Left kidney (tissue), 8 donors: ENCODE data around the gene ANTXRL. TPM values are rescaled to one million over a fixed set of nuclear protein-coding genes. Genes with fewer than 3 reads are reported as not detected.
"Not testable (repeated sequence)": the region's sequence is repeated elsewhere in the genome, so short reads cannot be mapped to it uniquely, and the experiment has no call there.

Experiments used
- DNase-seq: peaks from one replicate; pipeline ENCODE4 v3.0.0-alpha.2; 2013
- long read RNA-seq, 8 donors: transcript quantifications; one replicate each; lab custom pipeline, GENCODE V29; 2026
- polyA plus RNA-seq: library from polyadenylated mRNA; unstranded; fragments of 120-200 nt; gene quantifications from one replicate; pipeline ENCODE4 v1.2.1, GENCODE V29; 2013; ENCODE audit not compliant: insufficient read length

Gene ANTXRL
- not detected for polyA plus RNA-seq
- long read RNA-seq, donor 1: 0 reads
- long read RNA-seq, donor 2: 0 reads
- long read RNA-seq, donor 3: 0 reads
- long read RNA-seq, donor 4: 0 reads
- long read RNA-seq, donor 5: 0 reads
- long read RNA-seq, donor 6: 0 reads
- long read RNA-seq, donor 7: 0 reads
- long read RNA-seq, donor 8: 0 reads

DNA sequence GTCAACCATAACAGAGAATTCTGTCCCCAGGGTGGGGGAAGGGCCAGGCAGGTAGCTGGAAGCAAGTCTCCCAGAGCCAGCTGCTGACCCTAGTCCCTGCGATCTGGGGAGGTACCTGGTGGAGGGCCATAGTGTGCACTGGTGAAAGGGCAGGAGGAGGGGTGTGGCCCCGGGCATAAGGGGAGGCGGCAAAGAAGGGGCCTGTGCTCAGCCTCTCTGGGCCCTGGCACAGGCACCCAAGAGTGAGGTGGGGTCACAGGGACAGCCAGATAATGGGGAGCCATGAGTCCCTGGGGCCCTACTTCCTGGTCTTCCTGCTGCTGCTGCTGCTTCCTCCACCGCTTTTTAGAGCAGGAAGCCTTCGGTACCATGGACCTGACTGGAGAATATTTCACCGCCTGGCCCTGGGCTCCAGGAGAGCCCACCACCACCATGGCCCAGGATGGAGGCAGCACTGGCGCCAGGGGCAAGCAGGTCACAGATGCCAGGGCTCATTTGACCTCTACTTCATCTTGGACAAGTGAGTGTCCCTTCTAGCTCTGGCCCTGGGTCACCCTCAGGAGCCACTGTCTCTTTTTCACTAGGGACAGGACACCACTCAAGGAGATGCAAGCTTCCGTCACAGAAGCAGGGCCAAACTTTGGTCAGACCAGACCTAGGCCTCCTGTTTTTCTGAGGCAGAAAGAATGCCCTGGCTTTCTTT lies at the start of gene ANTXRL:
ANTXRL (plus strand) TSS at position 7 of the 703 bp plus-strand sequence; CDS start at position 273, 266 bp downstream.
- no peak for DNase-seq

DNA sequence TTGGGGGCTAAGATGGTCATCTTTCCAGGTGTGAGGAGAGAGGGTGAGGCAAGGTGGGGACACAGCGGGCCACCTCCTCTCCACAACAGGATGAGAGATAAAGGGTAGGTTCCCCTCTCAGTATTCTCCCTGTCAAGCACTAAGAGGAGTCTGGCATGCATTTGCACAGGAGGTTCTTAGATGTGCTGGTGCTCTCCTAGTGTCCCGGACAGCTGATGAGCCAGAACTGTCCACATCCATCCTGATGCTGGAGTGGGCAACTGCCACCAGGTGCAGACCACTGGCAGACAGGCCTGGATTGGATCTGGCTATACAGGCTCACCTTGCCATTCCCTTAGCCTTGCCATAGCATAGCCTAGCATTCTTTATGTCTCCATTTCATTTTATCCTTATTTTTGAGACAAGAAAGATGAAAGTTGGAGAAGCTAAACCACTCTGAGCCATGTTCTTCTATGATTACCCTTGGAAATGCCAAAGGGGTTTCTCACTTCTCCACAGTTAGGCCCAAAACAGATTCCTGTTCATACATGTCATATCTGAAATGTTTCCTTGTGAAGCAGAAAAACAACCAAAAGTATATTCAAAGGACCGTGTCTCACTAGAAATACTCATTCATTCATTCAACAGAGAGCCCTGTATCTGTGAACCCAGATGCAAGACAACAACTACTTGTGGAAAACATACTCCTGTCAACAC lies 48.8 kb upstream of the ANTXRL start:
- no peak for DNase-seq

DNA sequence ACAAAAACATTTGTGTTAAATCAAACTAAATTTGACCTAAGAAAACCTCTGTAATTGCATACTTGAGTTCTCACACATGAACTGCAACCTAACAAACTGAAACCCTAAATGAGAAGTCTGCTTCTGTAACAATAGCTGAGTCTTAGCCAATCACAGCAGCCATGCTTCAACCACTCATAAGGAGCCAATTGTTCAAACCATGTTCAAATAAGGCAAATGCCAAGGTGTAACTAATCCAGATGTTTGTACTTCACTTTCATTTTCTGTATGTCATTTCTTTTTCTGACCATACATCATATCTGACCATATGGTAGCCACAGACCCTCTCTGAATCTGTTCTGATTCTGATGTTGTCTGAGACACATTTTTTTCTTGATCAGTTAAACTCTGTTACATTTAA lies 47.5 kb upstream of the ANTXRL start:
- no peak for DNase-seq

DNA sequence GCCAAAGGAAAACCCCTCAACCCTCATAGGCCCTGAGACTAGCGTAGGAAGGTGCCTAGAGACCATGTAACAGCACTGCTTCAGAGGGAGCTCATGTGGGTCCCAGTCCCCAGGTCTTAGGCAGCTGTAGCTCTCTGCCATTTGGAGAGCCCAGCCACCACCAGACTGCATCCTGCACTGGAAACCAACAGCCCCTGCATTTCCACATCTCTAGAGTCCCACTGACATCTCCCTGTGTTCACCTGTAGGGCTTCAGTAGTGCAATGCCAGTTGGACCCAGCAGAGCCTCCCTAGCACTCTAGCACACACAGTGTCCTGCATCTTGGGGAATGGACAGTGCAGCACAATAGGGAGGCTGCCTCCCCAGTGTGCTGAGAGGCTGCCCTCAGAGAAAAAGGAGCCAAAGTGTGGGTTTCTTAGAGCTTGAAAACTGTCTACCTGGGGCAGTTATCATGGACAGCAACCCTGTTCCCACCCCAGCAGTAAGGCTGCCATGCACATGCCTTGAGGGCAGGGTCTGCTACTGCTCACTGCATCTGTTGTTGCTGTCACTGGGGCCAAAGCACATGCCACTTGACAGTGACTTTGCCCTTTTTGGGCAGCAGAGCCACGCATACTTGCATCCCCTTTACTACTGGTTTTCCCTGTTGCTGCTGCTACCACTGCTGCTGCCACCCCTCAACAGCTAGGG lies 46.7 kb upstream of the ANTXRL start:
- DNase-seq: no peak

DNA sequence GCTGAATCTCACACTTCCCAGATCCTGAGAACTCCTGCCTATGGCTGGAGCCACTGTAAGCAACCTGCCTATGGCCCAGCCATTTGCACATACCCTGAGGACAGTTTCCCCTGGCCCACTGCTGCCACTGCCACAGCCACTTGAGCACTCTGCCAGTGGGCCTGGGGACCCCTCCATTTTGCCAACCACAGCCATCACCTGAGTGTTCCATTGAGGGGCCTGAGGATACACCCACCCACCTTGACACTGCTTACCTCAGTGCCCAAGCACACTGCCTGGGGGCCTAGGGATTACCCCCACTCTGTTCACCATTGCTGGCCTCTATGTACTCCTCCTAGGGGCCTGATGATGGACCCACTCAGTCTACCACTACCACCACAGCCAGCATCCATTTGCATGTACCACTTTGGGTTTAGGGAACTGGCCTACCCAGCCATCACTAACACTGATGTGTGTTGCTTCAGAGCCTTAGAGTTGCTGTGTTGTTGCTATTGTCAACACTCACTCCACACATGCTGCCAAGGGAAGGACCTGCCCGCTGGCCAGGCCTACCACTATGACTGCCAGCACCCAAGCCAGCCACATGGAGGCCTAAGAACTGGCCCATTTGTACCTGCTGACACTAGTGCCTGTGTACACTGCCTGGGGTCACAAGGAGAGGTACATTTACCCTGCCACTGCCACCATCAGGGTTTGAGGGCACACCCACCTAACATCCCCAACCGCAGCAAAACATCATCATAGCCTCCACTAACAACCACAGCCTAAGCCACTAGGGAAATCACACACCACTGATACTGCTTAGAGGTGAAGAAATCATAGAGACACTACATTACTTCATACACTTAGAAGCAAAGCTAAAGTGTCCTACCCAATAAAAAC lies 45.9 kb upstream of the ANTXRL start:
- no peak for DNase-seq

DNA sequence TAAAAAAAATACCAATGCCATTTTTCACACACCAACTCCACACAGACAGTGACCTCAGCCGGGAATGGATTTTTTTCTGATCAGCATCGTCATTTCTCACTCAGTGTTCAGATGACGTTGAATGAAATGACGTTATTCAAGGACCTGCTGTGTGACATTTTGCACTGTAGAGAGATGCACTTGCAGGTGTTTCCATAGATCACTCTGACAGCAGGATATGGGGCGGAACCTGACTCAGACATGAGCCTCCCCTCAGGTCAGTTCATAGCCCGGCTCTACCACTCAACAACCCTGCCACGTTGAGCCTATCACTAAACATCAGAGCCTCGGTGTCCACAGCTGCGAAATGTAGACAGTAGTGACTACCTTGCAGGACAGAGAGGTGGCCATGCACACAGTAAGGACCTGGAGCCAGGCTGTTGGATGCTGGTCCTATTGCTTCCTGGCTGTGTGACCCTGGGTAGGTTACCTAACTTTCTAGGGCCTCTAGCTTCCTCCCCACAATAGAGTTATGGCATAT lies 41.4 kb upstream of the ANTXRL start:
- DNase-seq: no peak

DNA sequence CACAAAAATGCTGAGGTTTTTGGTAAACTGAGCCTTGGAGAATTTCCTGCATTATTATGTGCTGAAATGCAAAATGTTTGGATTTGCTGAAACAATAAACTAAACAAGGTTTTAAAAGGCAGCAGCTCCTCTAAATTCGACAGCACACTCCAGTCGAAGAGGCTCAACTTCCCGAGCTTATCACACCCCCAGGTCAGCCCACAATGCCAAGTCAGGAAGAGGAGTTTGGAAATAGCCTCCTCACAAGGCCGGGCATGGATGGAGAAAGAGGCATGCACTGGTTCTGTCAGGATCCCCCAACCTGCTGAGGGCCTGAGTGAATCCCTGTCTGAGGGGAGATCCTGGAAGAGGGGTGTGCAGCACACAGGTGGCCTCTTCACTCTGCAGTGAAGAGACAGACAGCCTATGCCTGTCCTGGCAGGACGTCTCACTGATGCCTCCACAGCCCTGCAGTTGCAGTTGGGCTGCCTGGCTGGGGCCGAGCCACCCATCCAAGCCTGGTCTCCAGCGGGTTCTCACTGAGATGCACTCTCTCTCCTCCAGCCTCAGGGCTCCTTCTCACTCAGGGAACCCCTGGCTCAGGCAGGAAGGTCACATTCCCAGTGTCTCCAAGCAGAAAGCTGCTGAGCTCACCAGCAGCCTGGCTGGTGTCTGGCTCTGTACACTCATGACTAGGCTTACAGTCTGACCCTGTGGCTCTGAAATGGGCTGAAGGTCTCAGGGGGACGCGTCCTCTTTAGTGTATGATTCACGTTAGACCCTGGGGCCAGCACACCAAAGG lies 40.2 kb upstream of the ANTXRL start:
- DNase-seq: not testable (repeated sequence)

DNA sequence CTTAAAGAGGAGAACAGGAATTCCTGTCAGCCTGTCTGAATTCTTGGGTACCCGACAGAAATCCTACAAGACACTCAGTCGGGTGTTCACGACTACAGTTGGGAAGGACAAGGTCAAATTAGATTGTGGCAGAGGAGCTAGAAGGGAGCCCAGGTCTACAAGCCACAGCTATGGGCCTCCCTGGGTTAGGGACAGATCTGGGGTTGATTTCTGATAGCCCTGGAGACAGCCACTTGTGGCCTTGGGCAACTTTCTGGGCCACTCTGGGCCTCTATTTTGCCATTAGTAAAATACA lies 39.7 kb upstream of the ANTXRL start:
- DNase-seq: no peak

DNA sequence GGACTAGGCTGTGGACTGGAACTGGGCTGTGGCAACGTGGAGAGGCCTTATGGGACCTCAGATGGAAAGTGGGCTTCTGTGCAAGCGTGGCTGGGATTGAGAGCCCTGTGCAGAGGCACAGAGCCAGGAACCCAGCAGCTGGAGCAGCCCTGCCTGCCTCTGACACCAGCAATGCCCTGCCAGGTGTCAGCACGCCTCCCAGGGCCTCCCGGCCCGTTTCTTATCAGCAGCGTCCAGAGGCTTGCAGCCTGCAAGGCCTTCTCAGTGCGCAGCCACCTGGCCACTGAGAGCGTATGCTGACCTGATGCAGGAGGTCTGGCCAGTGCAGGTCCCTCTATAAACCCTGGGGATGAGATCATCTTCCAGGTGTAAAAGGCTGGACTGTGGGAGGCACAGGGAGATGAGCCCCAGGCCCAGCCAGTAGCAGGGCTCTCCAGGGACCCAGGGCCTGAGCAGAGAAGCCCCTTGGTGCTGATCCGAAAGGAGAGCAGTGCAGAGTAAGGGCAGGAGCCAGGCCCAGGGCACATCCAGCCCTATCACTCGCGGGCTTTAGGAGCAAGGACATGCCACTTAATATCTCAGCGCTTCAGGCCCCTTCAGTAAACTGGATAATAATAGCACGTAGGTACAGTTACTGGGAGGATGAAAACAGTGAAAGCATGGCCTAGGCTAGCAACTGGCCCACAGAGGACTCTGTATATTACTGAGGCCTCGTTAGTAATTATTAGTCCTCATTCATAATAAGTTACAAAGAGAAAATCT lies 38.8 kb upstream of the ANTXRL start:
- no peak for DNase-seq

DNA sequence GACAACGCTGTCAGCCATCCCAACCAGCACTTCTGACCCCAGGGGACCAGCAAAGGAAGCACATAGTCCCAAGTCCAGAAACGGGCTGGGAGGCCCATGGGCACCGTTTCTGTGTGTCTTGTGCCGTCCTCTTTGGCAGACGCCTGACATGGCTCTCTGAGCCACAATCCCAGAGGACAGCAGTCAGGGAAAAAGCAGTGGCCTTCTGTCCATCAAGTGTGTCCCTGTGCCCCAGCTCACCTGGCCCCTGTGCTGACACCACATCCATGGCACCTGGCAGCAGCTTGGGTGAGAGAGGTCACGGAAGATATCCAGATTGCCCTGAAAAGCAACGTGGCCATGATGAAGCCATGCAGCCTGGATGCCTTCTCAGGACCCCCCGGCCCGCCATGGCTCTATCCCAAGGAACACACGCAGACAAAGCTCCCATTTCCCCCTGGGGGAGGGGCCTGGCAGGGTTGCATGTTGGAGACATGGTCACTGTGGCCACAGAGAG lies 38.1 kb upstream of the ANTXRL start:
- DNase-seq: no peak

DNA sequence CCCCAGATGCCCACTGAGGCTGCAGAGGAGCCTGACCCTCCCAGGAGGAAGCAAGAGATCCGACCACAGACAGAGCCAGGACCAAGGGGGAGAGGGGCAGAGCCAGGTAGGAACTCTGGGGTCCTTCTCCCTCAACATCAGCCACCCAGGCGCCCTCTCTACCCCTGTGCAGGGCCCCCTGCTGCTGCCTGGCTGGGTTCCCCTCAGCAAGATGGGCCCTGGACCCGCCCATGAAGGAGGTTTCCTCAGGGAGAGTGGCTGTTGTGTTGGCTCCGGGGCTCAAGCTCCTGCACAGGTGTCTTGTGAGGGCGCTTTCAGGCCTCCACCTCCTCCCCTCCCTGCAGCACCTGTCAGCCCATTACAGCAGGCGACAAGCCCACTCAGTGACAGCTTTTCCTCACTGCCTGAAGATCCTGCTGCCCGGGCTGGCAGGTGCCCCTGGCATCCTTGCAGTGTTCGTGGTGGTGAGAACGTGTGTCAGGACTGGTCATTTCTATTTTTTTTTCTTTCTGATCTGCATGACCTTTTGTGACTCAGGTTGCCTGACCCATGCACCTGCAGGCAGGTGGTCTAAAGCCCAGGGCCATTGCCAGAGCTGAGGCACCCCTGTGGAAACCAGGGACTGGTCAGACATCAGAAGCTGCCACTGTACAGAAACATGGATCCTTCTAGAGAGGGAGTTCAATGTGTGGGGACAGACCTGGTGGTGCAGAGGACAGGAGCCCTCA lies 37.0 kb upstream of the ANTXRL start:
- DNase-seq: not testable (repeated sequence)

DNA sequence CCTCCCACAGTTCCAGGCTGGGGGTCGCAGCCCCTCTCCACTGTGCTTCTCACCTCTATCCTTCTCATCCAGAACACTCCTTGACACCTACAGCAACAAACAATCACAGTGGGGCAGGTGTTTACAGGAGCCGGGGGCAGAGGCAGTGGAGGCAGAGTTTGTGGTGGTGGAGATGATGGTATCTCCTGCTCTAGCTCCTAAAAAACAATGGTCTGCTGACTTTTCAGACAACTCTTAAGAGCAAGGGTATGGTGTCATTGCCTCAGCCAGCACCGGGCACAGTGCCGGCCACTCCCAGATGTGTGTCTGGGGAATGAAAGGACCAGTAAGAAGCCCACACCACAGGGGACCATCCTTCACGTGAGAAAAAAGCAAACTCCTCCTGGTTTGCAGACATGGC lies 36.3 kb upstream of the ANTXRL start:
- no peak for DNase-seq

DNA sequence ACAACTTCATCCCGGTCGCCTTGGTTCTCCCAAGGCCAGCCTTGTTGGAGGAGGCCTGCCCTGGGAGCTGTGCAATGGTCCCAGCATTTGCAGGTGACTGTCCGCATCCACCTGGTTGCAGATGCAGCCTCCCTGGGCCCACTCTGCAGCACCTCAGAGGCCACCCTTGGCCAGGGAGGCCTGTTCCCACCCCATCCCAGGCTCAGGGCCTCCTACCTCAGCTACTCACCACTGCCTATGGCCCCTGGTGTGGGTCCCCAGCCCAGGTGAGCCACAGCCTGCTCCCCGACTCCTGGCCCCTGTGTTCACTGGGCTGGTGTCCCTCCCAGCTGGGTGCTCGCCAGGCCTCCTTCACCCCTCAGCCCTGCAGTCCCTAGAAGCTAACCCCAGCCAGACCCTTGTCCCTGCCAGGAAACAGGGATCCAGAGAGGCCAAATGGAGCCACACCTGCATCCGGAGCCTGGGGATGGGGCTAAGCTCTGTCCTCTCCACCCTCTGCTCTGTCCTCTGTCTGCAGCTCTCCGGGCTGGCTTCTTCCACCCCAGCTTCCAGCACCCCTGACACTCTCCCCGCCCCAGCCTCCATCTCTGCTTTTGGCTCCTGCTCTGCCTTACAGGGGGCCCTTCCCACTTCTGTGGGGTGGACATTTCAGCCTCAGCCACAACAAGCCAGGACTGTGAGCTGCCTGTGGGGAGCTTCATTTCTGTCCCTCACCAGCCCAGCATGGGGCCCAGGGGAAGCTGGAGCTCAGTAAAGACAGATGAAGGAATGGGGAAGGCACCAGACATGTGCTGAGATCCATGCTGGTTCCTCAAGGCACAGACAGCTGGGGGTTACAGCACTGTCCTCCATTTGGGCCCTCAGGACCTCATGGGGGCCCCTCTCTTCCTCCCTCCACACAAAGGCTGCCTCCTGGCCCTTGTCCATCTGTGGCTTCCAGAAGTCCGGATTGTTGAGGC lies 35.6 kb upstream of the ANTXRL start:
- no peak for DNase-seq

DNA sequence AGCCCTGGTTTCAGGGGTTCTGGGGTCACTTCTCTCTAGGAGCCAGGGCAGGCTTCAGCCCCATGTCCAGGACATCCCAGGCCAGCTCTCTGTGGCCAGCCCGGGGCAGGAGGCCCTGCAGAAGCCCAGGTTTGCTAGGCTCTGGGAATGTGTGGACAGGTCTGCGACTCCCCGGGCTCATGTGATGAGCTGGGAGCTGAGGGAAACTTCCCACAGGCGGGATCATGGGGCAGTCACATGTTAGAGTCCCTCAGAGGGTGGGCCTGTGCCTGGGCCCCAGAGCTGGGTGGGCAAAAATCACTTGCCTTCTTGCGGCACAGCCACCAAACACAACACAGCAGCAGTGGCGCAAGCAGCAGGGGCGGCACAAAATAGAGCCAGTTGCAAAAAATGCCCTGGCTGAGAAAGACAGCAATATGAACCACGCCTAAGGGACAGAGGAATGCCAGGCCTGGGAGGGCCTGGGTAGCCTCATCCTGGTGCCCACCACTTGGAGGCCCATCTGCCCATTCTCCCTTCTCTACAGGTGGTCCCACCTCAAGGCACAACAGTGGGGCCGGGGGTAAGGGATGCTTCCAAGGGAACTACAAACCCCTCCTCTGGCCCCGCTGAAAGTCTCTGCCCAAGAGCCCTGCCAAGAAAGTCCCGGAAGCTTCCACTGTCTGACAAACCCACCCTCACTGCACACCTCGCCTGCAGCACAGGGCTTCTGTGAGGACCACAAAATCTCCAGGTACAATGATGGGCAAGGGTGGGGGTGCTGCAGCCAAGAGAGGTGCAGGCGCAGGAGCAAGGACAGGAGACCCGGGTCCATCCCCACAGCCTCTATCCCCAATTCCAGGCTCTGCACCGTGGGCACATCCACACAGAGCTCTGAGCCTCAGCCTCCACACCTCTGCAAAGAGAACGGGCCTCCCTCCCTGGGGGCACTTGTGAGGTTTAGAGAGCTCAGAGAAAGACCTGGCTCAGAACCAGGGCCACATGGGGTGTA lies 34.6 kb upstream of the ANTXRL start:
- no peak for DNase-seq

DNA sequence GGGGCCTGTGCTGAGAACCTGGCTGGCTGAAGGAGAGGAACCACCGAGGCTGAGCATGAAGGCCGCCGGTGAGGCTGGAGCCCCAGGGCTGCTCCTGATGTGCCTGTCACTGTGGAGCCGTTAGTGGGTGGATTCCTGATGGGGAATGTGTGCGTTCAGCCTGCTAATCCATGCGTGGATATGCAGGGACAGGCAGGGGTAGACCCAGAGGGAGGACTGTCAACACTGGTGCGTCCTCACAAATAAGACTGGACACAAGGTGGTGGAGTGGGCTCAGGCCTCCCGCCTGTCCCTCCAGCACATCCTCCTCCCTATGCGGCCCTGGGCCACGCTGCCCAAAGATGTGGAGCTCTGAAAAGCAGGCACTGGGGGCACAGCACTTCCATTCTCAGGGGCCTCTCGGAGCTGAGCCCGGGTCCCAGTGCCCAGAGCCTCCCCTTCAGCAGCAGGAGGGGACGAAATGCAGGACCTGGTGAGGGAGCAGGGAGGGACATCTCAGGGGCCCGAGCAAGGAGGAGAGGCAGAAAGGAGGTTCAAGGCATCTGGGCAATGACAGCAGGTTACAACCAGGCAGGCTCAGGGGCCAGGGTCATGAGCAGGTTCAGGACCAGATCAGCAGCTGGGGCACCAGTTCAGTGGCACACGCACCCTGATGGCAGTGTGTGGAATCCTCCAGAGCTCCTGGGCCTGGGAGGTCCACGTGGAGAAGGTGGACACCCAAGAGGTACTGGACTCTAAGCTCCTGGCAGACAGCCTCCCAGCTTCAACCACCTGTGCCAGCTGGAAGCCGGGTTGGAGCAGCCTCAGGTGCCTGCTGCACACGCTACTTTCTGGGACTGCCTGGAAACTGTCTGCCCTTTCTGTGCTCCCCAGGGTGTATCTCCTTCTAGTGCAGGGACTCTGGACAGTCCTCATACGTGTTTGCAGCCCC lies 33.5 kb upstream of the ANTXRL start:
- DNase-seq: no peak

DNA sequence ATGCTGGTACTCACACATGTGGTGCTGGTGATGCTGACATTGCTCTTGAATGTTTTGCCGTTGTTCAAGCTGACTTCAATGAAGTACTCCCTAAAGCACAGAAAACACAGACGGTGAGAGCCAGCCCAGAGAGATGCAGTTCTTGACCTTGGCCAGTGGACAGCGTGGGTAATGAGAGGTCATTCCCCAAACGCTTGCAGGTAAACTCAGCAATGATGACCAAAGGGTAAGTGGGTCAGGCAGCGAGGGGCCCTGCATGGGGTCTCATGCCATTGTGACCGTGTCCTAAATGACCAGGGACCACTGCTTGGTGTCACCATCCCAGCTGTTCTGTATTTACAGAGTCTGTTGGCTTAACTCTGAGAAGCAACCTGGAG lies 32.8 kb upstream of the ANTXRL start:
- no peak for DNase-seq
